HG02870 (cell line): ENCODE measurements around the gene VSTM4.

Experiments used
- ATAC-seq: cut with Tn5 transposase; IDR thresholded peaks from one replicate; pipeline ENCODE4 v1.9.1; 2021; ENCODE audit warnings: mild to moderate bottlenecking, moderate library complexity; ENCODE audit not compliant: unreplicated experiment

The VSTM4 gene

GRCh38 chr10:49010295-49010694 is 105.0 kb downstream of the VSTM4 start:
- ATAC-seq, result no peak

GRCh38 chr10:49009199-49009979 is 105.9 kb downstream of the VSTM4 start:
- ATAC-seq, result no peak

GRCh38 chr10:49008505-49009198 is 106.7 kb downstream of the VSTM4 start:
- no peak for ATAC-seq

GRCh38 chr10:49008091-49008490 is 107.2 kb downstream of the VSTM4 start:
- ATAC-seq, result no peak

- no peak for ATAC-seq
Observed at GRCh38 chr10:49007129-49007528, 108.2 kb downstream of the VSTM4 start.

GRCh38 chr10:49005270-49005669 is 110.1 kb downstream of the VSTM4 start:
- no peak for ATAC-seq

- no peak for ATAC-seq
Observed at GRCh38 chr10:49001870-49002672, 113.3 kb downstream of the VSTM4 start.

- ATAC-seq, result no peak
Observed at GRCh38 chr10:49001402-49001801, 113.9 kb downstream of the VSTM4 start.

GRCh38 chr10:49000437-49001398 is 114.6 kb downstream of the VSTM4 start:
- ATAC-seq, result no peak

GRCh38 chr10:48999346-48999745 is 116.0 kb downstream of the VSTM4 start:
- ATAC-seq, result no peak

GRCh38 chr10:48996329-48996728 is 119.0 kb downstream of the VSTM4 start:
- ATAC-seq, result no peak

GRCh38 chr10:48993627-48994026 is 121.7 kb downstream of the VSTM4 start:
- ATAC-seq, result no peak

- no peak for ATAC-seq
Observed at GRCh38 chr10:48990226-48990625, 125.1 kb downstream of the VSTM4 start.

GRCh38 chr10:48985621-48986158 is 129.6 kb downstream of the VSTM4 start:
- no peak for ATAC-seq

GRCh38 chr10:48983648-48984351 is 131.5 kb downstream of the VSTM4 start:
- ATAC-seq, result no peak

- ATAC-seq, result no peak
Observed at GRCh38 chr10:48982584-48982983, 132.7 kb downstream of the VSTM4 start.

- ATAC-seq, result peak; percentile 61
Observed at GRCh38 chr10:48981310-48981907, 133.9 kb downstream of the VSTM4 start.

- no peak for ATAC-seq
Observed at GRCh38 chr10:48978318-48978717, 137.0 kb downstream of the VSTM4 start.

- ATAC-seq, result no peak
Observed at GRCh38 chr10:48976196-48976595, 139.1 kb downstream of the VSTM4 start.
